KMS-11 (cell line): Measurements from ENCODE around the gene HK3.
"Not testable (repeated sequence)": the region's sequence is repeated elsewhere in the genome, so short reads cannot be mapped to it uniquely, and the experiment has no call there.

ENCODE experiments used
- H2AFZ ChIP-seq: fragments of 200-600 bp; sonication (generic); 2 replicates; pipeline ENCODE4 v1.6.1; 2016; ENCODE audit warnings: antibody characterized with exemption, mixed run types, low read depth
- H3K27ac ChIP-seq: fragments of 200-600 bp; sonication (generic); 2 replicates; pipeline ENCODE4 v1.6.1; 2016; ENCODE audit warnings: mild to moderate bottlenecking, mixed run types
- H3K27me3 ChIP-seq: fragments of 200-600 bp; sonication (generic); 2 replicates; pipeline ENCODE4 v1.6.1; 2017; ENCODE audit warnings: mild to moderate bottlenecking, low read depth, mixed run types, moderate library complexity; ENCODE audit not compliant: insufficient read depth
- H3K36me3 ChIP-seq: fragments of 200-600 bp; sonication (generic); 2 replicates; pipeline ENCODE4 v1.6.1; 2017; ENCODE audit warnings: mild to moderate bottlenecking, mixed run types; ENCODE audit not compliant: insufficient read depth
- H3K4me1 ChIP-seq: fragments of 200-600 bp; sonication (generic); 2 replicates; pipeline ENCODE4 v1.6.1; 2016; ENCODE audit warnings: mild to moderate bottlenecking, low read depth, mixed run types; ENCODE audit not compliant: poor library complexity, severe bottlenecking
- H3K4me2 ChIP-seq: fragments of 200-600 bp; sonication (generic); 2 replicates; pipeline ENCODE4 v1.7.0; 2016; ENCODE audit warnings: mild to moderate bottlenecking, mixed run types
- H3K4me3 ChIP-seq: fragments of 200-600 bp; sonication (generic); IDR thresholded peaks from 2 replicates; pipeline ENCODE4 v1.6.1; 2017; ENCODE audit warnings: low read depth, low read length, mixed read lengths; ENCODE audit not compliant: insufficient read depth
- H3K79me2 ChIP-seq: fragments of 200-600 bp; sonication (generic); 2 replicates; pipeline ENCODE4 v1.6.1; 2016; ENCODE audit warnings: low read depth, mixed run types; ENCODE audit not compliant: insufficient read depth
- H3K9ac ChIP-seq: fragments of 200-600 bp; sonication (generic); 2 replicates; pipeline ENCODE4 v1.6.1; 2016; ENCODE audit warnings: mild to moderate bottlenecking, mixed run types
- H4K20me1 ChIP-seq: fragments of 200-600 bp; sonication (generic); 2 replicates; pipeline ENCODE4 v1.6.1; 2016; ENCODE audit warnings: mild to moderate bottlenecking, mixed run types; ENCODE audit not compliant: insufficient read depth
- CTCF ChIP-seq: fragments of 200-600 bp; sonication (generic); conservative IDR thresholded peaks from 2 replicates; pipeline ENCODE4 v1.6.1; 2017; ENCODE audit warnings: low read depth, mild to moderate bottlenecking, antibody characterized with exemption, low read length, moderate library complexity, mixed read lengths

The HK3 gene

GRCh38 chr5:176870644-176871043, 28.5 kb downstream of the HK3 start:
- peaks cover 28% of the 10 kb centered on the region; the same call in 1 of the 2 replicates for H3K27me3 ChIP-seq
- H3K9ac ChIP-seq, H2AFZ ChIP-seq, H3K79me2 ChIP-seq, H3K4me2 ChIP-seq, H3K36me3 ChIP-seq, H3K4me1 ChIP-seq, H3K27ac ChIP-seq, H3K4me3 ChIP-seq, H4K20me1 ChIP-seq: not testable (repeated sequence)

DNA sequence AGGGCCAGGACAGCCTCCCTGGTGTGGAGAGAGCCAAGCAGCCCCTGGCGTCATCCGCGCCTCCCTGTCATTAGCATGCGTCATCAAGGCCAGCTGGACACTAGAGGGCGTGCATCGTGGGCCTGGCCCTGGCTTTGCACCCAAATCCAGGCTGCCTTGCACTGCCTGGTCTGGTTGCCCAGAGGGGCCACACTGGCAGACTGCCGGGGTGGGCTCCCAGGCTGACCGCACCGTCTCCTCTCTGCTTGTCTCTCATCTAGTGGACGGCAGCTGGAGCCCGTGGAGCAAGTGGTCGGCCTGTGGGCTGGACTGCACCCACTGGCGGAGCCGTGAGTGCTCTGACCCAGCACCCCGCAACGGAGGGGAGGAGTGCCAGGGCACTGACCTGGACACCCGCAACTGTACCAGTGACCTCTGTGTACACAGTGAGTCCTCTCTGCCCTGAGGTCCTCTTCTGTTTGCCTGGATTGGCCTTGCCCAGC, 29.0 kb downstream of the HK3 start:
- no peak overlapping the region for H2AFZ ChIP-seq
- H3K4me3 ChIP-seq = no peak overlapping the region
- no peak overlapping the region for H3K27ac ChIP-seq
- no peak for TF ChIP-seq CTCF
- no peak overlapping the region for H3K4me2 ChIP-seq
- H3K4me1 ChIP-seq = no peaks in the 10 kb centered on the region
- H4K20me1 ChIP-seq = no peaks in the 10 kb centered on the region
- no peak overlapping the region for H3K9ac ChIP-seq
- peaks cover 28% of the 10 kb centered on the region; the same call in 1 of the 2 replicates for H3K27me3 ChIP-seq
- no peaks in the 10 kb centered on the region for H3K36me3 ChIP-seq
- H3K79me2 ChIP-seq = no peaks in the 10 kb centered on the region

GRCh38 chr5:176869501-176870109, 29.5 kb downstream of the HK3 start:
- Histone ChIP-seq H3K4me2 (no peak overlapping the region), H3K27ac (no peak overlapping the region), H3K36me3 (no peaks in the 10 kb centered on the region), H3K27me3 (peaks cover 29% of the 10 kb centered on the region), H3K4me1 (no peaks in the 10 kb centered on the region), H3K4me3 (no peak overlapping the region), H2AFZ (no peak overlapping the region), H3K9ac (no peak overlapping the region), H4K20me1 (no peaks in the 10 kb centered on the region), H3K79me2 (no peaks in the 10 kb centered on the region)
- no peak for TF ChIP-seq CTCF

DNA sequence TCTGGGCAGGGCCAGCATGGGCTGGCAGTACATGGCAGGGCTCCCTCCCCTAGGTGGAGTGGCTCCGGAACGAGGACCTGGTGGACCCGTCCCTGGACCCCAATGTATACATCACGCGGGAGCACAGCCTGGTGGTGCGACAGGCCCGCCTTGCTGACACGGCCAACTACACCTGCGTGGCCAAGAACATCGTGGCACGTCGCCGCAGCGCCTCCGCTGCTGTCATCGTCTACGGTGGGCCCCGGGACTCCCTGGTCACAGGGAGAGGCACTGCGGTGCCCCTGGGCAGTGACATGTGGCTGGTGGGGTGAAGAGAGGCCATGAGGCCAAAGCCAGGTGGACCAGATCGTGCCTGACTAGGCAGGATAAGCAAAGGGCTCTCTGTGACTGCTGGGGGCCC, 30.4 kb downstream of the HK3 start:
- Histone ChIP-seq H3K9ac (no peak overlapping the region), H3K27ac (no peak overlapping the region), H3K27me3 (peaks cover 34% of the 10 kb centered on the region), H3K4me3 (no peak overlapping the region), H4K20me1 (no peaks in the 10 kb centered on the region), H3K4me1 (no peaks in the 10 kb centered on the region), H3K4me2 (no peak overlapping the region), H3K36me3 (no peaks in the 10 kb centered on the region), H2AFZ (no peak overlapping the region), H3K79me2 (no peaks in the 10 kb centered on the region)
- no peak for TF ChIP-seq CTCF

DNA sequence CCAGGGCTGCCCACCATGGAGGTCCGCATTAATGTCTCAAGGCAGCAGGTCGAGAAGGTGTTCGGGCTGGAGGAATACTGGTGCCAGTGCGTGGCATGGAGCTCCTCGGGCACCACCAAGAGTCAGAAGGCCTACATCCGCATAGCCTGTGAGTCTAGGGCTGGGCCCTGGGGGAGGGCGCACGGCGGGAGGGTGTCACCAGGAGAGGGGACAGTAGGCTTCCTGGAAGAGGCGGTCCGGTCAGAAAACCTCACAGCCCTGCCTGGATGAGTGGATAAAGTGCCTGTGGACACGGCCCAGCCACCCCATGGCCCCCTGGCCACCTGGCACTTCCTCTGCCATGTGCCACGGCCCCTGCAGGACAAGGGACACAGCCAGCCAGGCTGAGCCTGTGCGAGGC, 31.0 kb downstream of the HK3 start:
- Histone ChIP-seq H3K27me3 (peaks cover 38% of the 10 kb centered on the region), H3K36me3 (no peaks in the 10 kb centered on the region), H3K27ac (no peak overlapping the region), H3K4me2 (no peak overlapping the region), H3K79me2 (no peaks in the 10 kb centered on the region), H3K4me1 (no peaks in the 10 kb centered on the region), H3K9ac (no peak overlapping the region), H4K20me1 (no peaks in the 10 kb centered on the region), H2AFZ (no peak overlapping the region), H3K4me3 (no peak overlapping the region)
- no peak for TF ChIP-seq CTCF
